ENCODE results near the gene NPLOC4.

DNA sequence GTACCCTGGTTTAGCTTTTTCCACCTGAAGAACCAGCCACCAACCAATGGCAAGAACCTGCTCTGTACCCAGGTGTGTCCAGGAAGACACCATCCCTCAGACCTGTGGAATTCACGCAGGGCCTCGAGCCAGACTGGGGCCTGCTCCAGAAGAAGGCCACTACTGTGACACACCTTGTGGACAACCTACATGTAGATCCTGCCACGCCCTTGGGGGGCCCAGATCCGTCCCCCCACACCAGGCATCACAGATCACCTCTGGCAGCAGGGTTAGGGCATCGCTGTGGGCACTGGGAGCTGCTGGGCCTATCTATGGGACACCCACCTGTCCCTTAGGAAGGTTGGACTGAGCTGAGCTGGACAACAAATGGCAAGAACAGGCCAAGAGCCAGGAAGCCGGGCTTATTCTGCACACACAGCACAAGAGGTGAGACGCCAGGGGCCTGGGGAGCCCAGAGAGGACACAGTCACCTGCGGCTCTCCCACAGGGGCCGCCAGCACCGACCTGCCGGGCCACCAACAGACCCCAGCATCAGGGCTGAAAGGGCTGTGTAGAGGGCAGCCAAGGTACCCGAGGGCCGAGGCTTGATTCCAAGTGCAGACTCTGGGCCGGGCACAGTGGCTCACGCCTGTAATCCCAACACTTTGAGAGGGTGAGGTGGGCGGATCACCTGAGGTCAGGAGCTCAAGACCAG, 92.5 kb downstream of the NPLOC4 start:
- TF ChIP-seq, protein P1, sequence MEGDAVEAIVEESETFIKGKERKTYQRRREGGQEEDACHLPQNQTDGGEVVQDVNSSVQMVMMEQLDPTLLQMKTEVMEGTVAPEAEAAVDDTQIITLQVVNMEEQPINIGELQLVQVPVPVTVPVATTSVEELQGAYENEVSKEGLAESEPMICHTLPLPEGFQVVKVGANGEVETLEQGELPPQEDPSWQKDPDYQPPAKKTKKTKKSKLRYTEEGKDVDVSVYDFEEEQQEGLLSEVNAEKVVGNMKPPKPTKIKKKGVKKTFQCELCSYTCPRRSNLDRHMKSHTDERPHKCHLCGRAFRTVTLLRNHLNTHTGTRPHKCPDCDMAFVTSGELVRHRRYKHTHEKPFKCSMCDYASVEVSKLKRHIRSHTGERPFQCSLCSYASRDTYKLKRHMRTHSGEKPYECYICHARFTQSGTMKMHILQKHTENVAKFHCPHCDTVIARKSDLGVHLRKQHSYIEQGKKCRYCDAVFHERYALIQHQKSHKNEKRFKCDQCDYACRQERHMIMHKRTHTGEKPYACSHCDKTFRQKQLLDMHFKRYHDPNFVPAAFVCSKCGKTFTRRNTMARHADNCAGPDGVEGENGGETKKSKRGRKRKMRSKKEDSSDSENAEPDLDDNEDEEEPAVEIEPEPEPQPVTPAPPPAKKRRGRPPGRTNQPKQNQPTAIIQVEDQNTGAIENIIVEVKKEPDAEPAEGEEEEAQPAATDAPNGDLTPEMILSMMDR (IDR thresholded peaks at IDR 0.05; ENCODE audit: low read depth, low read length, missing input control): no peak
- TF ChIP-seq RXRA (IDR thresholded peaks at IDR 0.05): no peak
- no peak for TF ChIP-seq TAF1 (conservative IDR thresholded peaks at IDR 0.05)
- no peak for TF ChIP-seq MAX (IDR thresholded peaks at IDR 0.05)
- no peak for TF ChIP-seq ATF3 (IDR thresholded peaks at IDR 0.05)
- no peak for TF ChIP-seq YY1 (IDR thresholded peaks at IDR 0.05)
- TF ChIP-seq, protein P2, sequence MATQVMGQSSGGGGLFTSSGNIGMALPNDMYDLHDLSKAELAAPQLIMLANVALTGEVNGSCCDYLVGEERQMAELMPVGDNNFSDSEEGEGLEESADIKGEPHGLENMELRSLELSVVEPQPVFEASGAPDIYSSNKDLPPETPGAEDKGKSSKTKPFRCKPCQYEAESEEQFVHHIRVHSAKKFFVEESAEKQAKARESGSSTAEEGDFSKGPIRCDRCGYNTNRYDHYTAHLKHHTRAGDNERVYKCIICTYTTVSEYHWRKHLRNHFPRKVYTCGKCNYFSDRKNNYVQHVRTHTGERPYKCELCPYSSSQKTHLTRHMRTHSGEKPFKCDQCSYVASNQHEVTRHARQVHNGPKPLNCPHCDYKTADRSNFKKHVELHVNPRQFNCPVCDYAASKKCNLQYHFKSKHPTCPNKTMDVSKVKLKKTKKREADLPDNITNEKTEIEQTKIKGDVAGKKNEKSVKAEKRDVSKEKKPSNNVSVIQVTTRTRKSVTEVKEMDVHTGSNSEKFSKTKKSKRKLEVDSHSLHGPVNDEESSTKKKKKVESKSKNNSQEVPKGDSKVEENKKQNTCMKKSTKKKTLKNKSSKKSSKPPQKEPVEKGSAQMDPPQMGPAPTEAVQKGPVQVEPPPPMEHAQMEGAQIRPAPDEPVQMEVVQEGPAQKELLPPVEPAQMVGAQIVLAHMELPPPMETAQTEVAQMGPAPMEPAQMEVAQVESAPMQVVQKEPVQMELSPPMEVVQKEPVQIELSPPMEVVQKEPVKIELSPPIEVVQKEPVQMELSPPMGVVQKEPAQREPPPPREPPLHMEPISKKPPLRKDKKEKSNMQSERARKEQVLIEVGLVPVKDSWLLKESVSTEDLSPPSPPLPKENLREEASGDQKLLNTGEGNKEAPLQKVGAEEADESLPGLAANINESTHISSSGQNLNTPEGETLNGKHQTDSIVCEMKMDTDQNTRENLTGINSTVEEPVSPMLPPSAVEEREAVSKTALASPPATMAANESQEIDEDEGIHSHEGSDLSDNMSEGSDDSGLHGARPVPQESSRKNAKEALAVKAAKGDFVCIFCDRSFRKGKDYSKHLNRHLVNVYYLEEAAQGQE (IDR thresholded peaks at IDR 0.05): no peak
- no peak for TF ChIP-seq GABPA (IDR thresholded peaks at IDR 0.05 in 1 of 2, conservative IDR thresholded peaks at IDR 0.05 in 1 of 2)
- no peak for TF ChIP-seq JUND (IDR thresholded peaks at IDR 0.05)
